NCI-H128 (cell line): ENCODE measurements around the gene LRRC4B.

Source experiments
- DNase-seq: peaks from one replicate; lab custom pipeline; 2025; ENCODE audit not compliant: unreplicated experiment; lab: John Stamatoyannopoulos, UW

Gene LRRC4B

GRCh38 chr19:50509366-50509765, 58.9 kb downstream of the LRRC4B start:
- DNase-seq, result no peak

GRCh38 chr19:50508843-50509190, 59.4 kb downstream of the LRRC4B start:
- no peak for DNase-seq

GRCh38 chr19:50507376-50507775, 60.9 kb downstream of the LRRC4B start:
- DNase-seq, result no peak

- DNase-seq, result no peak
These were observed 61.5 kb downstream of the LRRC4B start for GRCh38 chr19:50506700-50507099.

- DNase-seq, result no peak
These were observed 62.2 kb downstream of the LRRC4B start for GRCh38 chr19:50505856-50506611.

- DNase-seq, result no peak
These were observed 66.4 kb downstream of the LRRC4B start for GRCh38 chr19:50501568-50502475.

- DNase-seq, result no peak
These were observed 67.1 kb downstream of the LRRC4B start for GRCh38 chr19:50501186-50501567.

- DNase-seq, result no peak
These were observed 67.5 kb downstream of the LRRC4B start for GRCh38 chr19:50500753-50501151.

GRCh38 chr19:50500060-50500752, 68.0 kb downstream of the LRRC4B start:
- DNase-seq, result no peak

- no peak for DNase-seq
These were observed 69.8 kb downstream of the LRRC4B start for GRCh38 chr19:50498219-50499056.

GRCh38 chr19:50497022-50497405, 71.2 kb downstream of the LRRC4B start:
- DNase-seq, result no peak

- DNase-seq, result no peak
These were observed 71.8 kb downstream of the LRRC4B start for GRCh38 chr19:50496189-50497021.

GRCh38 chr19:50495020-50495531, 73.2 kb downstream of the LRRC4B start:
- no peak for DNase-seq

GRCh38 chr19:50494186-50495019, 73.8 kb downstream of the LRRC4B start:
- no peak for DNase-seq

- no peak for DNase-seq
These were observed 75.1 kb downstream of the LRRC4B start for GRCh38 chr19:50493171-50493570.

GRCh38 chr19:50492303-50493052, 75.8 kb downstream of the LRRC4B start:
- DNase-seq, result no peak

GRCh38 chr19:50490991-50491472, 77.2 kb downstream of the LRRC4B start:
- DNase-seq, result no peak

GRCh38 chr19:50490411-50490811, 77.8 kb downstream of the LRRC4B start:
- DNase-seq, result no peak
